HG03159 (cell line): Measurements from ENCODE around the gene RARB.

ENCODE experiments used
- ATAC-seq: cut with Tn5 transposase; IDR thresholded peaks from one replicate; pipeline ENCODE4 v1.9.1; 2021; ENCODE audit warnings: mild to moderate bottlenecking, moderate library complexity; ENCODE audit not compliant: unreplicated experiment

Gene RARB

DNA sequence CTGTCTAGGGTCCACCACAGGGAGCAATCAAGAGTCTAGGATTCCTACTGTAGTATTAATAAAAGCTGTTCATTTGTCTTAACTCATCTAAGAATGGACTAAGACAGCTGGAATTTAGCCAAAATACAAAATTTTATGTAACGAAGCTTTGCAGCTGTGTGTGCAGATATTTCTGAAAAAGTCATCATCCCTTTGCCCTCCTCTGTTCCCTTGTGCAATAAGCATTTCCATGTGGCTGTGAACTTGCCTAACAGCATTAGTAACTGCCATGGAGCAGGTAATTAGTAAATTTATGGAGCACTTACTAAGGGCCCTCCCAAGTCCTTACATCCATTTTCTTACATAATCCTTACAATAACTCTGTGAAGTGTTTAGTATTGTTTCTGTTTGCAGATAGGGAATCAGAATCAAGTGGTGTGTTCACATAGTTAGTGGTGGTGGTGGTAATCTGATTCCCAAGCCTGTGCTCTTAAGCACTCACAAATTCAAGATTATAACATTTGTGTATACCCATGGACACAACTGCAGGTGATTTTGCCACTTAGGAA is 114.5 kb downstream of the RARB start:
- no peak for ATAC-seq

DNA sequence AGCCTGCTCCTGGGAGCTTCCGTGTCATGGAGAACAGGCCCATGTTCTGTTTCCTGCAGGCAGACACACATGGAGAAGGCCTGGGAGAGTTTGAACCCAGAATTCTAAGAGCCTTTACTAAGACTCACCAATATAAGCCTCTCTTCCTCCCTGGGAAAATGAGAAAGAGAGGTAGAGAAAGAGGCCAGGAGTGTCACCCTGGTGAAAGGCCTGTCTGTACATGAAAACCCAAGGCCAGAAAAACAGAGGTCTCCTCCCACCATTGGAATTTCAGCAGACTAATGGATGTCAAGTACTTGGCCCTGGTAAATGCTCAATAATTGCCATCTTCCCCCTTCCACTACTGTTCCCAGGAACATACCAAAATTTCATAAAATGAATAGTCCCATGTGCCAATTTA is 119.0 kb downstream of the RARB start:
- ATAC-seq: no peak

DNA sequence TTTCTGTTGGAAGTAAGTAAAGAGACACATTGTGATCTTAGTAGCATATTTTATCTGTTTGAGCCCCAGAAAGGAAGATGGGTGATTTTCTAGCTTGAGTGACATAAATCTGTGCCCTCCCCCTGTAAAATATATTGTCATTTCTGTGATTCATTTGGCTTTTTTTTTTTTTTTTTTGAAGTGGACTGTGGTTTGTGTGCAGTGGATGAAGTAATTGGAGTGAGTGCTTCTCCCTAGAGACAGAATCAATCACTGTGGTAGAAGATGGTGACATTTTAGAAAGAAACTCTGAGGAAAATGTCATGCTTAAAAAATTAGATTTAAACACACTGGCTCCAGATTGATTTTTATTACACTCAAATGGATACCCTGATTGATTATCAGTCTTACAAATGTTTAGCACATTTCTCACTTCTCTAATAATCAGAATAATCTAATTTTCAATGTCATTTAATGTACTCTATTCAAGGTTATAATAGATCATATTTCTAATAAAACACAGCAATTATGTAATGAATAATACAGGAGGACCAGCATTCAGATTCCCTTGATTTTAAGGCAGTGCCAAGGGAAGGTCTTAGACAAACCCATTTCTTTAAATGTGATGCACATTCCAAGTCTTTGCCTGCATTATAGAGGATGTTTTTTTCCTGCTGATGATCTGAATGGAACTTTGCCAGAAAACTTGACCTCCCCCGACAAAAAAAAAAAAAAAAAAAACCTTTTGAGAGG is 120.0 kb downstream of the RARB start:
- no peak for ATAC-seq

DNA sequence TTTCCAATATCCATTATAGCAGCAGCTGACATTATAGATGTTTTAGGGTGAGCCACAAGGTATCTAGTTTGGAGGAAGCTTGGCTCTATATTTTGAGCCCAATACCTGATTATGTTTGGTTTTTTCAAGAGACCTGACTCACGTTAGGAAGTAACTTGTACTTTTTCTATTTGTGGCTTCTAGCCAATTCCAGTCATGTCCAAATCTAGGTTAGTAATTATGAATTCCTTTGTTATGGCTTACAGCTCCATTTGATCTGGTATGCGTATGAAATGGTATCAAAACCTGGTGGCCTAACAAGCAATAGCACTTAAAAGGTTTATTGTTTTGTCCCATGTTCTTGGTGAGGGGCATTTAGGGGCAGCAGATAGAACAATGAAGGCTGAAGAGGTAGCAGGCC is 120.8 kb downstream of the RARB start:
- ATAC-seq: no peak

DNA sequence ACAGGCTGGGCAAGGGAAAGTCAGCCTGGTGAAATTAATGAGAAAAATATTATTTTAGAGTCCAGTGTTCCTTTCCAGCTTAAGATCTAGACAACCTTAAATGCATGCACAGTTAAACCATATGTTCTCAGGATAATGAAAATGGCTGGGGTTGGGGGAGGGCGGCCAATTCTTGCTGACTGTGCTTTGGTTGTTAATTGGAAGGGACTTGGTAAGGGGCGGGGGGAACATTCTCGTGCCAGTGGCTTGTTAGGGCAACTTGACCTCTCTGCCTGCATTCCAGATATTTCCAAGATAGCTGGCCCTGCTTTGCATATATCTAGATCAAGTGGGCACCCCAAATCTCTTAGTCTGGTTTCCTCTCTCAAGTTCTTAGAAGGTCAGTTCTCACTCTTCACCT is 124.2 kb downstream of the RARB start:
- no peak for ATAC-seq

DNA sequence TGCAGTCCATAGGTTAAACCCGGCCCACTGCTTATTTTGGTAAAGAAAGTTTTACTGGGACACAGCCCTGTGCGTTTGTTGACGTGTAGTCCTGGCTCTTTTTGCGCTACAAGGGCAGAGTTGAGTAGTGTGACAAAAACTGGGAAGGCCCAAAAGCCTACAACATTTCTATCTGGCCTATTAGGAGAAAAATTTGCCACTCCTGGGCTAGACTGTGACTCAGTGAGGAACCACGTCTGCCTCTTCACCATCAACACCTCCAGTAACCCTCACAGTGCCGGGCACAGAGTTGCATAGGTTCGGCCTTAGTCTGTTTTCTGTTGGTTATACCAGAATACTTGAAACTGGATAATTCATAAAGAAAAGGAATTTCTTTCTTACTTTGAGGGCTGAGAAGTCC is 126.3 kb downstream of the RARB start:
- ATAC-seq: no peak

DNA sequence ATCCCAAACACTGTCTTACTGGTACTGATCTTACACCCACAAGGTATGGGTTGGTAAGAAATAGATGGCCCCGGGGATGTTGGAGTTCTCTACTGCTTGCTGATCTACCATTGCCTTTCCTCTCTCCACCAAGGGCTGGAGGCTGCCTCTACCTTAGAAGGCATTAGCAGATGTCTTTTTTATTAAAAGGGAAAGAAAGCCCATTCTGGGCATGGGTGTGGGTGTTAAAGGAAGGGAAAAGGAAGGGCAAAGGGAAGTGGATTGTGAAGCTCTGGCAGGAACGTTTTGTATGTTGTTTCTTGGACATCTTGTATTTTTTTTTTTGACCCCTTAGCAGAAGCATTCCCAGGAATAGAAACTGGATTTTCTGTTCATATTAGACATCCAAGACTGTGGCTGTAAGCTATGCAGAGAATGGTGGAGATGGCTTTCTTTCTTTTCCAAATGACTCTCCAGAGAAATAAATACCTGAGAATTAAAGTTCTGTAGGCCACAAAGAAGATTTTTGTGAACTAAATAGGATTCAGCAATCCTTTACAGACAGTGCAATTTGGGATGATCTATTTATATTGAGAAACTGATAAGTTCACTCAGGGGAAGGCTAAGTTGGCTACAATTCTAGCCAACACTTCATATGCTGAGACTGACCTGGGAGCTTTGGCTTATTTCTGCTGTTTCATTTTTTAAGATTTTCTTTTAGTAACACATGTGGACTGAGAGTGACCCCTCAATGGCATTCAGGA is 127.8 kb downstream of the RARB start:
- ATAC-seq: no peak

DNA sequence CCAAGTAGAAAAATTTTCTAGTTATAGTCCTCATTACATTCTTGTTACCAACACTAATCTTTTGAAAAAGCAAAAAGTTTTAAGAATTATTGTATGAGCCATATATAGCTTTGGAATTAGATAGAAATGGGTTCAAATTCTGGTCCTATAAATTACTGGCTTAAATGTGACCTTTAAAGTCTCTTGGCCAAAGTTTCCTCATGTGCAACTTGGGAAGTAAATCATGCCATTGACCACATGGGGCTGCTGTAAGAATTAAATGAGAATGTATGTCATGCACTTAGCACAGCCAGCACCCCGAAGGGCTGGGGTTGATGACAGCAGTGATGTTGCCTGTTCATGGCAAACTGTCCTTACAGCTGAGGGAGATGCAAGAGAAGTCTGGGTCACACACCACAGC is 128.4 kb downstream of the RARB start:
- ATAC-seq: no peak

DNA sequence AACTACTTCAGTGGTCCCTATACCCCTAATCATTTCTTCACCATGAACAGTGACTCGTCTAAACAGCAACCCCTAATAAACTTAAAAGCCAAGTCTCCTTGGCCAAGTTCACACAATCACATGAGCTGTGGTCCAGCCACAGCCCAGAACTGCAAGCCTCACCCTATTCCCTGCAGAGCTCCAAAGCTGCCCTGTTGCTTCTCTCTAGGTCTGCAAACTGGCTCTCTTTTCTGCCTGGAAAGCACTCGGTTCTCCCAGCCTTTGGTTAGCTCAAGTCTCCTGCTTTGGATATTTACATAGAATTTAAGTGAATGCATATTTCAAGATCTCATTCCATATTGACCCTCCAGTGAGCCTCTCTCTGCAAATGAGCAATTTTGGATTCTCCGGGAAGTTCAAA is 129.6 kb downstream of the RARB start:
- ATAC-seq: no peak

DNA sequence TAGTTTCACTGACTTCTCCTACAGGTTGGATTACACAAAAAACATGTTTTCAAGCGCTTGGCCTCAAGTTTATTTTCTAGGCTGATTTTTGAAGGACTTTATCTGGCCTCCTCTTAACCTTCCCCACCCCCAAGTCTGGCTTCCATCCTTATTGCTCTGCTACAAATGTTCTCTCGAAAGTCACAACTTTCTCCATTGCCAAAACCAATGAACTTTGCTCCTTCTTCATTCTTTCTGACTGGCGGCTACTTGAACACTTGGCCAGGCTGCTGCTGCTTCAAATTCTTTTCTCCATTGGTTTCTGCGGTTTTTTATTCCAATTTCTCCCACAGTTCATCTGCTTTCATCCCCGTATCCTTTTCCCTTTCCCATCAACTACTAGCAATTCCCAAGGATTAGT is 130.1 kb downstream of the RARB start:
- ATAC-seq: no peak

DNA sequence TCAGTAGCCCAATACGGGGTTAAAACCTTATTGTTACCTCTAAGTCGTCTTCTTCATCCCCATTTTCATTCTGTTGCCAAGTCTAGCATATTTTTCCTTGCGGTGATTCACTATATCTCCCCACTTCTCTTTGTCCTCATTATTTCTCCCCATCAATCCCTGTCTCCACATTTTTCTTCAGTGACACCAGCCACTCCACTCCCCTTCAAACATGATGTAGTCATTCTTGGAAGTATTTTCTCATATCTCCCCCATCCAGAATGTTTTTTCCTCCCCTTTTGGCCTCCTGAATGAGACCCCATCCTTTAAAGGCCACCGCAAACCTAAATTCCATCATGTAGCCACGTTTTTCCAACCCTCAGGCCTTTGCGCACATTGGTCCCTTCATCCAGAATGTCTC is 130.7 kb downstream of the RARB start:
- ATAC-seq: no peak

DNA sequence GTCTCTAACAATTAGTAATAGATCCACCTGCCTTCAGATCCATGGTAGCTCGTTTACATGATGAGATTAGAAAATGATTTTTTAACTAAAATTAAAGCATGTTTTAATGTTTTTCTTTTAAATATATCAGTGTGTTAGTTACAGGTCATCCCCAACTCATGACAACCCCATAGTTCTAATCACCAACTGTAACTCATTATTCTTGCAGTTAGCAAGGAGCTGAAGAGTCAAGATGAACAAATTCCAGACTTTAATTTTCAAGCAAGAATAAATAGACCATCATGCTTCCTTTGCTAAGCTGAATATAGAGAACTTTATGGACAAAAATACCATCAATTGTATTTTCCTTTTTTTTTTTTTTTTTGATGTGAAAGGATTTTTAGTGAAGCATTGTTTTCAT is 135.5 kb downstream of the RARB start:
- no peak for ATAC-seq

DNA sequence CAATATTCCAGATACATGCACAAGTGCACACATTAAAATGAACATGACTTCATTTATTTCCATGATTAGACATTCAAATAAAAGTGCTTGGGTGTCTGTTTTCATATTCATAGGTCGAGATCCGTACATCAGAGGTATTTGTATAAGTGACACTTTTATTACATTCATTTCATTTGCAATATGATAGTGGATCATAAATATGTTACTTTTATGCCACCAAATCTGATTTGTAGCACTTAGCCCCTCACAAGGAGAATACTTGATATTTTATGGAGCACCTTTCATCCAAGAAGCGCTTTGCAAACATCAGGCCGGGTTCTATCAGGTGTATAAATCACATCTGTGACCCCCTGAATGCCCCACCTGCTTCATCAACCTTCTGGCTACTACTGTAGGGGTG is 136.0 kb downstream of the RARB start:
- no peak for ATAC-seq

DNA sequence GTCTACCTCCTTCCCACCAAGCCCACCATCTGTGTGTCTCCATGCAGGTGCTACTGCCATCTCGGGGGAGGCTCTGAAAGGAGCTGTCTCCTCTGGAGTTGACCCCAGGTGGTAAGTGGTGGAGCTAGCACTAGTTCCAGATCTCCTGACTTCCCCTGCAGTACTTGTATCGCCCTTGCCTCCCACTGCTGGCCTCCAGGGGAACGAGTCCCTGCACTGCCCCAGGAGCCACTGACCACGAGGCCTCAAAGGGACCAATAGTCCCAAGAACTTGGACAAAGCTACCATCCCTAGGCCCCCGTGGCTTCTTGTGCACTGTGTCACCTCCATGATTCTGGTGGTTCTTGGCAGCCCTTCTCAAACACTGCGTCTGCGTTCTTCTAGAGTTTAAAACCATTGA is 137.7 kb downstream of the RARB start:
- ATAC-seq: no peak

DNA sequence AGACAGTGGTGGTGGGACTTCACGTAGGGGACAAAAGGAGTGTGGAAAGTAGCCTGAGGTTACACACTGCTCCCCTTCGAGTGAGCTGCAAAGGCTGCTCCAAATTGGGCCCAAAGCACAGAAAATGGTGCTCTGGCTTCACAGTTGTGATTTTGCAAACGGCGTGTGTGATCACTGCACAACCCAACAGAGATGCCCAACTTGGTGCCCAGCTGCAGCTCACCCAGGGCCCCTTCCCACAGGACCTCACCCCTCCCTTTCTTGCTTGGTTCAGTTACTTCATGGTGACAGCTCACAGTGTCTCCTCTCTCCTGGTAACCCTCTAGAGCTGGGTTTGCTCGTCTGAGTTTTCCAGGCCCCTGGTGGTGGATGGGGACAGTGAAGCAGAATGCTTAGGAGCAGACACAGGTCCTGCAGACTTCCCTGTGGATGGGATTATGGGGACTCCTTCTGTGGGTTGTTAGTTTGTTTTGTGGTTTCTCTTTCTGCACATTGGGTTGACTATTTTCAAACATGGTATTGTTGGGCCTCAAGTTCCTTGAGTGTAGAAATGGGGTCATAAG is 138.4 kb downstream of the RARB start:
- ATAC-seq: no peak

DNA sequence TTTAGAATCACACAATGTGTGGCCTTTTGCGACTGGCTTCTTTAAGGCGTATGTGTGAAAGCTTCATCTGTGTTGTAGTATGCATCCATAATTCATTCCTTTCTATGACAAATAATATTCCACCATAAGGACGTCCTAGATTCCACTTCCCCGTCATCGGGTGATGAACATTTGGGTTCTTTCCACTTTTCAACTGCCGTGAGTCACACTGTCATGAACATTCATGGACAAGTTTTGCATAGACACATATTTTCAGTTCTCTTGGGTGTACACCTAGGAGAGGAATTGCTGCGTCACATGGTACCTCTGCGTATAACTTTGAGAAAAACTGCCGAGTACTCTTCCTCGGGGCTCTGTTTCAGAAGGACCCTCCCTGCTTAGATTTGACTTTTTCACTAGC is 139.3 kb downstream of the RARB start:
- ATAC-seq: no peak

DNA sequence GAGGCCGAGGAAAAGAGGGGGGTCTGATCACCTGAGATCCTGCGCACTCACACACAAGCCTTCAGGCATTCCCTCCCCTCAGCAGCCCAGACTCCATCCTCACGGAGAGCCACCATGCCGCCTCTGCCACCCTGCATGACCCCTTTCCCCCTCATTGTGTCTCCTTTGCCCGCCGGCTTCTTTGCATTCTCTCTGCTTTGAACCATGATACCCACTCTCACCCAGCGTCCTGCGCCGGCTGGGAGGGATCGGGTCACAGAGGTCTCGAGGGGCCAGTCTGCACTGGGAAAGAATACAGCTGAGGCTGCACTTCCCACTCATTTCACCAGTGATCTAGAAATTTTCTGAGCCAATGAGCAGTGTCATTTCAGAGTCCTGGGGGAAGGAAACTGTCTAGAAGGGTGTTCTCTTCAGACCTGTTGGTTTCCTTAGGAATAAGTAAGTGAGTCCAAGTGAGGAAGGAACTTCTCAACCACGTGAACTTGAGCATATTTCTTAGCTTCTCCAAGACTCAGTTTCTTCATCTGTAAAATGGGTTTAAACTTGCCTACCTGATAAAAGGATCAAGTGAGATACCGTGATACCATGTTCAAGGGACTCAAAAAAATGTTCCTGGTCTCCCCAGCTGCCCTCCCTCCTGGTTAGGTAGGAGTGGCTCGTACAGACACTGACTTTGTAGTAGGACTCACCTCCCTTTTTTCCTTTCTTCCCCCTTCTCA is 139.9 kb downstream of the RARB start:
- no peak for ATAC-seq

DNA sequence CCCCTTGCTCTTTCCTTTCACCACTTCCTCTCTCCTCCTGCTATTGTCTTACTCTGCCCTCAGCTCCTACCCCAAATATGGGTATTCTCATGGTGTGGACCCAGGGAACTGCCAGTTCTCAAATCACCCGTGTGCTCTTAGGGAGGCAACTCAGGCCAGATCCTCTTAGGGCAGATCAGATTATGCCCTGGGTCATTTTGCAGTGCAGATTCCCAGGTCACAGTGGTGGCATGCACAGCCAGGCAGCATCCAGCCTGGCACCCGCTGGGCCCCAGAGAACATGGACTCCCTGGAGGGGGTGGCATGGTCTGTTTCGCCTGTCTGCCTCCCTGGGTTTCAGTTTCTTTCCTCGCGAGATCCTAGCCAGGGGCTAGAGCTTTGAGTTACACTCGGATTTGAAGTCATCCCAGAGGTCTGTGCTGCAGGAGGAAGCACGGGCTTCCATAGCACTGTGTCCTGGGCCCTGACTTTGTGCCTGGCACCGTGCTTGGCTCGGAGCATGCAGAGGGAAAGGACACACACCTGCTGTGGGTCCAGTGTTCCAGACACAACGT is 140.5 kb downstream of the RARB start:
- no peak for ATAC-seq

DNA sequence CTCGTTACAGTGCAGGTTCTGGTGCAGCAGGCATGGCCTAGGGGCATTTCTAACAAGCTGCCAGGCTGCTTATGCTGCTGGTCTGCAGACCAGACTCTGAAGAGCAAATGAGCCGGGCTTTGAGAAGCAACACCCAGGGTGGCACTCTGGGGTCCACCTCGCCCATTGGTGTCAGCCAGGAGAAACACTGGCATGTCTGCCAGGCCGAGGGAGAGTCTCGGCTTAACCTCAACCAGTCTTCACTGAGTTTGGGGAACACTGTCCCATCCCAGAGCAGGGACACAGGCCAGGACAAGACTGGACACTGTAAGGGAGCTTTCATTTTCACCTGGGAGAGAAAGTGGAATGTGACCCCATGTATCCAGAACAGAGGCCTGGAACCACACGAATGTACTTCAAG is 143.2 kb downstream of the RARB start:
- no peak for ATAC-seq

DNA sequence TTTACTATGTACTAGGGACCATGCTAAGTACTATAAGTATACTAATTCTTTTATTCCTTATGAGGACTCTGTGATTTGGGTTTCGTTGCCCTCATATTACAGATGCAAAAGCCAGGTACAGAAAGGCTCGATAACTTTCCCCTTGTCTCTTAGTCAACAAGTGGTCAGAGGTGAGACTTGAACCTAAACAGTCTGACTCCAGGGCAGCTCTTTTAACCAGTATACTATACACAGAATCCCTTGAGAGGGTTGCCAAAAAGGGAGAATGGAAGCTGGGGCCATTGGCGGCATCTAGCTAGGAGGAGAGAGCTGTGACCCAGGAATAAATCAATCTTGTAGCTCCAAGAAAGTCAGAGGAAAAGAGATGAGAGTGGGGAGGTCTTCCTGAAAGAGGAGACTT is 144.3 kb downstream of the RARB start:
- no peak for ATAC-seq

DNA sequence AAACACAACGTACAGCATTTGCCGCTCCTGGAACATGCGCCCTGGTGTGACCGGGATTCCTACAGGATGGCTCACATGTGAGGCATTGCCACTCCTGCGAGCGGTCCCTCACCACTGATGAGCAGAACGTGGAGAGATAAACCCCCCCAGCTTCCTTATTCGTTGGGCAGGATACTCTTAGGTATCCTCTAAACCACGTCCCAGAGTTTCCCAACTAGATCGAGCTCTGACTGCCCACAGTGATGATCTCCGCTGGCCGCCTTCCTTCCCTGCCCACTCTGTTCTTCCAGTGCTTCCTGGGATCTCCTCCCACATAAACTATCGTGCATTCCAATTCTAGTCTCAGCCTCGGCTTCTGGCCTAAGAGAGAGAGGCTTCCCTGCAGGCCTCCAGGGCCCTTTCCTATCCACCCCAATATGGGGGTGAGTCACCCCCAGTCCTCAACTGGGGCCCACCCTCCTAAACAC is 144.9 kb downstream of the RARB start:
- no peak for ATAC-seq
